Measurements from ENCODE around the gene TGFBR2. TPM values are rescaled to one million over a fixed set of nuclear protein-coding genes. Genes with fewer than 3 reads are reported as not detected.

TGFBR2 gene
- total and polyA plus RNA-seq, 4 donors, result 13.9 to 61.2 (median 33.7) TPM

DNA sequence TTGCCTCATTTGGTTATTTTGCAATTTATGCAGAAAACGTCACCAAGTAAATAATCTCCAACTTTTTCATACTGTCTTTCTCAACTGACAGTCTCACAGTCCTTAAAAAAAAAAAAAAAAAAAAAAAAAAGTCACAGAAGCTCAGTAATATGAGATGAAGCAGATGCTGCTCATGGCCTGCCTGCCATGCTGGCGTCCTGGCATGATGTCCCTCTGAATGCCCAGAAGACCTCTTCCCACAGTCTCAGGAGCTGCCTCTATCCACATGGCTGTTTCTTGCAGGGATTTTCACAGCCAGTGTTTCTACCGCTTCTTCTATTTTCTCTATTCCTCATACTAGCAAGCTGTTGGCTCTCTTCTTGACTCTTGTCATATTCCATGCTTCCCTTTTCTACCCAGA lies 87.7 kb downstream of the TGFBR2 start:
- TF ChIP-seq, protein P1, sequence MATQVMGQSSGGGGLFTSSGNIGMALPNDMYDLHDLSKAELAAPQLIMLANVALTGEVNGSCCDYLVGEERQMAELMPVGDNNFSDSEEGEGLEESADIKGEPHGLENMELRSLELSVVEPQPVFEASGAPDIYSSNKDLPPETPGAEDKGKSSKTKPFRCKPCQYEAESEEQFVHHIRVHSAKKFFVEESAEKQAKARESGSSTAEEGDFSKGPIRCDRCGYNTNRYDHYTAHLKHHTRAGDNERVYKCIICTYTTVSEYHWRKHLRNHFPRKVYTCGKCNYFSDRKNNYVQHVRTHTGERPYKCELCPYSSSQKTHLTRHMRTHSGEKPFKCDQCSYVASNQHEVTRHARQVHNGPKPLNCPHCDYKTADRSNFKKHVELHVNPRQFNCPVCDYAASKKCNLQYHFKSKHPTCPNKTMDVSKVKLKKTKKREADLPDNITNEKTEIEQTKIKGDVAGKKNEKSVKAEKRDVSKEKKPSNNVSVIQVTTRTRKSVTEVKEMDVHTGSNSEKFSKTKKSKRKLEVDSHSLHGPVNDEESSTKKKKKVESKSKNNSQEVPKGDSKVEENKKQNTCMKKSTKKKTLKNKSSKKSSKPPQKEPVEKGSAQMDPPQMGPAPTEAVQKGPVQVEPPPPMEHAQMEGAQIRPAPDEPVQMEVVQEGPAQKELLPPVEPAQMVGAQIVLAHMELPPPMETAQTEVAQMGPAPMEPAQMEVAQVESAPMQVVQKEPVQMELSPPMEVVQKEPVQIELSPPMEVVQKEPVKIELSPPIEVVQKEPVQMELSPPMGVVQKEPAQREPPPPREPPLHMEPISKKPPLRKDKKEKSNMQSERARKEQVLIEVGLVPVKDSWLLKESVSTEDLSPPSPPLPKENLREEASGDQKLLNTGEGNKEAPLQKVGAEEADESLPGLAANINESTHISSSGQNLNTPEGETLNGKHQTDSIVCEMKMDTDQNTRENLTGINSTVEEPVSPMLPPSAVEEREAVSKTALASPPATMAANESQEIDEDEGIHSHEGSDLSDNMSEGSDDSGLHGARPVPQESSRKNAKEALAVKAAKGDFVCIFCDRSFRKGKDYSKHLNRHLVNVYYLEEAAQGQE (IDR thresholded peaks at IDR 0.05), result no peak
- TF ChIP-seq YY1 (IDR thresholded peaks at IDR 0.05), result no peak
- H3K4me1 ChIP-seq (ENCODE audit: control insufficient read depth in 4 of 4, insufficient read depth in 4 of 4, low read length in 3 of 4), result peaks cover 0 to 24% (median 12%) of the 10 kb centered on the region in 4 donors
- no peak for DNase-seq (ENCODE audit: low spot score)
- H3K27ac ChIP-seq (ENCODE audit: low read depth in 1 of 2, low read length in 2 of 2), result no peak overlapping the region
- H3K9me3 ChIP-seq (ENCODE audit: control insufficient read depth in 4 of 4, low read length in 3 of 4), result no peaks in the 10 kb centered on the region
- H3K27me3 ChIP-seq (ENCODE audit: control insufficient read depth in 4 of 4, insufficient read depth in 4 of 4, low read length in 3 of 4), result no peaks in the 10 kb centered on the region
- no peak overlapping the region for H3K9ac ChIP-seq (ENCODE audit: low read depth in 1 of 2, low read length in 2 of 2)
- H3K36me3 ChIP-seq (ENCODE audit: control insufficient read depth in 4 of 4, insufficient read depth in 3 of 4, low read depth in 1 of 4, low read length in 3 of 4), result peaks cover 0 to 24% (median 13%) of the 10 kb centered on the region in 4 donors
- WGBS, result 75% methylated on average over 3 of the region's 3 CpGs
- no peak overlapping the region for H3K4me3 ChIP-seq (ENCODE audit: low read depth in 1 of 3, low read length in 3 of 3)

GRCh38 chr3:30694668-30695067 lies 88.3 kb downstream of the TGFBR2 start:
- TF ChIP-seq FOXA2 (IDR thresholded peaks at IDR 0.05), result no peak
- TF ChIP-seq TAF1 (conservative IDR thresholded peaks at IDR 0.05), result no peak
- no peak for TF ChIP-seq JUND (IDR thresholded peaks at IDR 0.05)
- TF ChIP-seq EGR1 (IDR thresholded peaks at IDR 0.05; ENCODE audit: low read depth in 2 of 2), result no peak
- TF ChIP-seq NR2F2 (IDR thresholded peaks at IDR 0.05), result no peak
- TF ChIP-seq RAD21 (IDR thresholded peaks at IDR 0.05), result no peak
- TF ChIP-seq HNF4G (IDR thresholded peaks at IDR 0.05), result no peak
- TF ChIP-seq YY1 (IDR thresholded peaks at IDR 0.05), result no peak
- no peak for TF ChIP-seq CTCF (IDR thresholded peaks at IDR 0.05; ENCODE audit: low read depth, low read length, missing input control)
- no peak for TF ChIP-seq FOXA1 (IDR thresholded peaks at IDR 0.05)
- TF ChIP-seq ZBTB33 (IDR thresholded peaks at IDR 0.05), result no peak
- no peak for TF ChIP-seq HNF4A (conservative IDR thresholded peaks at IDR 0.05)
- no peak for TF ChIP-seq ATF3 (IDR thresholded peaks at IDR 0.05)
- Histone ChIP-seq H3K27me3 (ENCODE audit: control insufficient read depth in 4 of 4, insufficient read depth in 4 of 4, low read length in 3 of 4) (no peaks in the 10 kb centered on the region), H3K9me3 (ENCODE audit: control insufficient read depth in 4 of 4, low read length in 3 of 4) (no peaks in the 10 kb centered on the region), H3K4me1 (ENCODE audit: control insufficient read depth in 4 of 4, insufficient read depth in 4 of 4, low read length in 3 of 4) (peaks cover 0 to 19% (median 11%) of the 10 kb centered on the region in 4 donors), H3K4me3 (ENCODE audit: low read depth in 1 of 3, low read length in 3 of 3) (no peak overlapping the region), H3K36me3 (ENCODE audit: control insufficient read depth in 4 of 4, insufficient read depth in 3 of 4, low read depth in 1 of 4, low read length in 3 of 4) (peaks cover 0 to 24% (median 13%) of the 10 kb centered on the region in 4 donors), H3K27ac (ENCODE audit: low read depth in 1 of 2, low read length in 2 of 2) (no peak overlapping the region), H3K9ac (ENCODE audit: low read depth in 1 of 2, low read length in 2 of 2) (no peak overlapping the region)
- DNase-seq (ENCODE audit: low spot score), result no peak
- WGBS, result 92% methylated on average over 3 of the region's 3 CpGs
